Kidney (tissue), 14 donors: Measurements from ENCODE around the gene CYP3A5. TPM values are rescaled to one million over a fixed set of nuclear protein-coding genes. Genes with fewer than 3 reads are reported as not detected.

Source experiments
- DNase-seq, 5 donors: peaks; one replicate each; pipeline ENCODE4 v3.0.0-alpha.2; 2013 to 2020
- FAIRE-seq: peaks from 2 replicates; lab custom pipeline; 2012; peaks lifted over from hg19 to GRCh38; lab: Jason Lieb, UNC
- H3K27ac ChIP-seq, 2 donors: one replicate each; pipeline ENCODE4 v1.7.0; 2013; ENCODE audit warnings: low read depth in 2 of 2, low read length in 2 of 2, inconsistent platforms in 1 of 2
- H3K27me3 ChIP-seq: one replicate; pipeline ENCODE4 v1.7.1; 2013; ENCODE audit warnings: low read length, inconsistent platforms; ENCODE audit not compliant: control insufficient read depth, insufficient read depth
- H3K36me3 ChIP-seq, 3 donors: one replicate each; pipeline versions ENCODE4 v1.7.0 to v1.7.1; 2013; ENCODE audit warnings: low read length in 3 of 3, control low read depth in 1 of 3, inconsistent platforms in 1 of 3; ENCODE audit not compliant: insufficient read depth in 3 of 3, control insufficient read depth in 2 of 3
- H3K4me1 ChIP-seq, 3 donors: one replicate each; pipeline versions ENCODE4 v1.7.0 to v1.7.1; 2013; ENCODE audit warnings: low read length in 3 of 3, inconsistent platforms in 1 of 3, low read depth in 1 of 3; ENCODE audit not compliant: control insufficient read depth in 2 of 3, insufficient read depth in 2 of 3
- H3K4me3 ChIP-seq, 3 donors: one replicate each; pipeline versions ENCODE4 v1.7.0 to v1.8.1; 2013; ENCODE audit warnings: low read length in 3 of 3, control low read depth in 1 of 3, inconsistent platforms in 1 of 3
- H3K9ac ChIP-seq, 3 donors: one replicate each; pipeline versions ENCODE4 v1.7.0 to v1.7.1; 2013; ENCODE audit warnings: low read length in 3 of 3, control low read depth in 1 of 3, inconsistent platforms in 1 of 3
- H3K9me3 ChIP-seq, 3 donors: one replicate each; pipeline versions ENCODE4 v1.7.0 to v1.7.1; 2013; ENCODE audit warnings: low read length in 3 of 3, control low read depth in 1 of 3, inconsistent platforms in 1 of 3; ENCODE audit not compliant: control insufficient read depth in 2 of 3, insufficient read depth in 1 of 3
- CTCF ChIP-seq: IDR thresholded peaks from 3 replicates; pipeline ENCODE4 v1.5.1; 2012; ENCODE audit warnings: mild to moderate bottlenecking, moderate library complexity, borderline replicate concordance; ENCODE audit not compliant: insufficient read depth; ENCODE audit errors: extremely low read depth
- intact Hi-C: fragments of 100-400 bp; cut with DNase I; formaldehyde crosslinking; loops from one replicate; pipeline ENCODE4 v1.11.1; 2022
- polyA plus RNA-seq: library from polyadenylated mRNA; stranded (reverse); fragments of 350-450 nt; fragmentation: Illumina TruSeq; extraction: RNeasy Lipid Tissue Mini Kit (QIAGEN cat#74804); gene quantifications from one replicate; pipeline ENCODE4 v1.2.3, GENCODE V29; 2014; ENCODE audit warnings: low read depth, low replicate concordance; ENCODE audit not compliant: insufficient read depth
- total RNA-seq: library from RNA; stranded (reverse); fragmentation: NEBNext Ultra II Directional; extraction: Animal tissue kit (Norgen Biotek cat#: 25700); gene quantifications from one replicate; pipeline ENCODE4 v1.2.1, GENCODE V29; 2021
- donor health status: control.
- donor health status: control.
- donor health status: control.
- donor health status: control.
- donor health status: control.
- donor health status: DM: yes; HTN: yes; CAD: no.
- donor health status: Normal renal cell carcinoma (clear cell type).

The CYP3A5 gene
- total and polyA plus RNA-seq, 2 donors from 2014 or later: 7.6 to 13.5 TPM

GRCh38 chr7:99628471-99629465 lies 51.0 kb downstream of the CYP3A5 start:
- Histone ChIP-seq H3K27me3 (no peaks in the 10 kb centered on the region), H3K4me1 (no peaks in the 10 kb centered on the region)

DNA sequence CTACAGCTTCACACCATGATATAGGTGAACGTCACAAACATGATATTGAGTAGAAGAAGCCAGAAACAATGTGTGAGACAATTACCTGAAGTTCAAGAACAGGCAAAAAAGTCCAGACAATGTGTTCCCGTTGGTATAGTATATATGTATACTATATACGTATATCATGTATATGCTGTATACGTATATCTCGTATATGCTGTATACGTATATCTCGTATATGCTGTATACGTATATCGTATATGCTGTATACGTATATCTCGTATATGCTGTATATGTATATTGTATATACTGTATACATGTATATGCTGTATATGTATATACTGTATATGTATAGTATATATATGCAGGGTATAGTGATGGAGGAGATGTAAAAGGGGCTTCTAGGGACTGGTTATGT lies 52.3 kb downstream of the CYP3A5 start:
- Histone ChIP-seq H3K36me3 (peaks cover 7 to 57% (median 51%) of the 10 kb centered on the region in 3 donors), H3K27me3 (no peaks in the 10 kb centered on the region), H3K9me3 (no peaks in the 10 kb centered on the region), H3K27ac (no peak overlapping the region), H3K9ac (no peak overlapping the region), H3K4me1 (no peaks in the 10 kb centered on the region), H3K4me3 (no peak overlapping the region)
- no peak for TF ChIP-seq CTCF
- DNase-seq (no peak), FAIRE-seq (no peak)
- intact Hi-C loops: no loop called here

More at GRCh38 chr7:99628471-99629465, 51.0 kb downstream of the CYP3A5 start:
- no peak for DNase-seq
- Histone ChIP-seq H3K9me3 (no peaks in the 10 kb centered on the region), H3K4me3 (no peak overlapping the region), H3K36me3 (peaks cover 10 to 47% (median 42%) of the 10 kb centered on the region in 3 donors), H3K27ac (no peak overlapping the region), H3K9ac (no peak overlapping the region)
- no peak for TF ChIP-seq CTCF
- intact Hi-C loops: no loop called here
- FAIRE-seq: no peak

DNA sequence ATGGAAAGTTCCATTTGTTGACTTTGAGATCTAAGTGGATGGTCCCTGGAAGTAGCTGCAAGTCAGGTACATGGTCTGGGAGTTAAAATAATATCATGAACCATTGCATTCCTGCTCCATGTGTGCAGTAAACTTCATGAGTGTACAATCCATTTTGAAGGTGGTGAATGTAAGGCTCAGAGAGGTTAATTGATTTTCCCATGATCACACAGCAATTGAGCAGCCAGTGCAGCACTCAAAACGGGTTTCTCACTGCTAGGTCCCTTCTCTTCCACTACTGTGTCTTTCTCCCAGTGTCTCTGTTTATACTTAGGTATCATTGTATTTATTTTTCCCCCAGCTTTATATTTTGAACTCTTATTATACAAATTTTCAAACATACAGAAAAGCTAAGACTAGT lies 53.1 kb downstream of the CYP3A5 start:
- no peak for TF ChIP-seq CTCF
- Histone ChIP-seq H3K4me1 (no peaks in the 10 kb centered on the region), H3K9me3 (no peaks in the 10 kb centered on the region), H3K27me3 (no peaks in the 10 kb centered on the region), H3K4me3 (no peak overlapping the region), H3K27ac (no peak overlapping the region), H3K9ac (no peak overlapping the region), H3K36me3 (peaks cover 9 to 60% (median 51%) of the 10 kb centered on the region in 3 donors)
- no peak for DNase-seq
- no peak for FAIRE-seq
- intact Hi-C loops: no loop called here
